CD4-positive, alpha-beta T cell treated with Interleukin-4 for 1 hour (primary cell): ENCODE measurements around the gene CPNE5.
A peak's percentile ranks its signal among the peaks of the same experiment; 100 is the strongest.

Source experiments
- DNase-seq, 2 donors: peaks; one replicate each; pipeline ENCODE4 v3.0.0-alpha.2; 2020 to 2022

Gene CPNE5

GRCh38 chr6:36787210-36787609 is 52.0 kb downstream of the CPNE5 start:
- DNase-seq = no peak

DNA sequence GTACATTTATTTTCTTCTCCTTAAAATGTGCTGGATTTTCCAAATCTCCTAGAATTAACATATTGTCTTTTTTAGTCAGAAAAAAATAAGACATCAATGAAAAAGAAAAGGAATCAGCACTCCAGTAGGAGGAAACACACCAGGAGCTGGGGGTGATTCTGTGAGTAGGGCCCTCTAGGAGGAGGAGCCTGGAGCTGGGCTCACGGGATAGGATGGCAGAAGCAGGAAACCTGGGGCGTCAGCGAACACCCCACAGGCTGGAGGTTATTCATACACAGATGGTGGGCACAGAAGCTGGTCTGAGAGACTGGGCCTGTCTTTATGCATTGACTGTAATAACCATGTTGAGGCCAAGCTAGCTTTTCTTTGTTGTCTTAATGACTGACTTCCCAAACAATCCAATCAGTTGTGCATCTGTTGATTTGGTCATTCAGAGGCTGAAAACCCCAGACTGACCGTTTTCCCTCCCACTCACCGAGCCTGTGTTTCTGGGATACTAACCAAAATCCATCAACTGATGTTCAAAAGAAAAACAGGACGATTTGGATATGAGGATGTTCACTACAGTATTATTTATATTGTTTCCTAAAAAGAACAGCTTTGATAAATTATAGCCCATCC is 53.1 kb downstream of the CPNE5 start:
- DNase-seq = no peak

- no peak for DNase-seq
Measured at GRCh38 chr6:36784376-36784636, 54.9 kb downstream of the CPNE5 start.

DNA sequence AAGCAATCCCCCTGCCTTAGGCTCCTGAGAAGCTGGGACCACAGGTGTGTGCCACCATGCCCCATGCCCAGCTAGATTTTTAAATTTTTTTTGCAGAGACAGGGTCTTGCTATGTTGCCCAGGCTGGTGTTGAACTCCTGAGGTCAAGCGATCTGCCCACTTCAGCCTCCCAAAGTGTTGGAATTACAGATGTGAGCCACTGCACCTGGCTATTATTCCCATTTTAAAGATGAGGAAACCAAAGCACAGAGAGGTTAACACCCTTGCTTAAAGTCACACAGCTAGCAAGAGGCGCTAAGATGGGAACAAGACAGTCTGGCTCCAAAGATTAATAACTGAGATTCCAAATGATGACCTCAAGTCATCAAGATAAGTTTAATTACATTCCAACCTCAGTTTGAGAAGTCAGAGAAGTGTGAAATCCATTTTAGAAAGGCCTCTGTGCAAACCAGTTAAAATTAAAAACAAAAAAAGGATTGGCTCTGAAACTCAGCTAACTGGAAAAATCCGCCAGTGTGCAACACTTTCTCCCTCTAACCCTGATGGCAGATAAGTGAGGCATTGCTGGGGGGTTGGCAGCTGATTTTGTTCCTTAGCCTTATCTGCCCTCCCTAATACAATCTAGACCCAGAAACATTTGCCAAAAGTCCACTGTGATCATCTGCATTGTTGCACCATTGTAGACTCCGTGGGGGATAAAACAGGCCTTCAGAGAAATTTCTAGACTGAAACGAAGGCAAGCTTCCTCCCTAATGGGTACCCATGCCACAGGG is 55.5 kb downstream of the CPNE5 start:
- no peak for DNase-seq

GRCh38 chr6:36781669-36782068 is 57.6 kb downstream of the CPNE5 start:
- DNase-seq = no peak

- DNase-seq = peak in 1 of 2 donors; percentile 33
Measured at GRCh38 chr6:36780442-36781177, 58.6 kb downstream of the CPNE5 start.

- no peak for DNase-seq
Measured at GRCh38 chr6:36779227-36779626, 60.0 kb downstream of the CPNE5 start.

DNA sequence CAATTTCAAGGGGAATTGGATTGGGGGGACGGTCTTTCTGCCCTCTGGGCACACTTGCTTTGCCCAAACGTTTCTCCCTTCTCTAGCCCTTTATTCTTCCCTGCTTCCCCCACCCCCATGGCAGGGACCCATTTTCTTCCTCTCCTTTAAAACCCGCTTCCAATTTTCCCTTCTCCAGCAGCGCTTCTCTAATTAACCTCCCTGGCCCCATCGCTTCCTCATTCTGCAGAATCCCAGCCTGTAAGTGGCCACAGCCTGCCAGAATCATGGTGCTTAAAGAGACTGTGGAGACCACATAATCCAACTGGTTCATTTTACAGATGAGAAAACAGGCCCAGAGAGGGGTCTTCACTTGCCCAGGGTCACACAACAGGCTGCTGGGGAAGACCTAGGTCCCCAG is 61.4 kb downstream of the CPNE5 start:
- DNase-seq = no peak

GRCh38 chr6:36776167-36776566 is 63.1 kb downstream of the CPNE5 start:
- DNase-seq = no peak

GRCh38 chr6:36774331-36774730 is 64.9 kb downstream of the CPNE5 start:
- no peak for DNase-seq

- no peak for DNase-seq
Measured at GRCh38 chr6:36772397-36772796, 66.8 kb downstream of the CPNE5 start.

GRCh38 chr6:36771145-36771544 is 68.1 kb downstream of the CPNE5 start:
- DNase-seq = no peak

DNA sequence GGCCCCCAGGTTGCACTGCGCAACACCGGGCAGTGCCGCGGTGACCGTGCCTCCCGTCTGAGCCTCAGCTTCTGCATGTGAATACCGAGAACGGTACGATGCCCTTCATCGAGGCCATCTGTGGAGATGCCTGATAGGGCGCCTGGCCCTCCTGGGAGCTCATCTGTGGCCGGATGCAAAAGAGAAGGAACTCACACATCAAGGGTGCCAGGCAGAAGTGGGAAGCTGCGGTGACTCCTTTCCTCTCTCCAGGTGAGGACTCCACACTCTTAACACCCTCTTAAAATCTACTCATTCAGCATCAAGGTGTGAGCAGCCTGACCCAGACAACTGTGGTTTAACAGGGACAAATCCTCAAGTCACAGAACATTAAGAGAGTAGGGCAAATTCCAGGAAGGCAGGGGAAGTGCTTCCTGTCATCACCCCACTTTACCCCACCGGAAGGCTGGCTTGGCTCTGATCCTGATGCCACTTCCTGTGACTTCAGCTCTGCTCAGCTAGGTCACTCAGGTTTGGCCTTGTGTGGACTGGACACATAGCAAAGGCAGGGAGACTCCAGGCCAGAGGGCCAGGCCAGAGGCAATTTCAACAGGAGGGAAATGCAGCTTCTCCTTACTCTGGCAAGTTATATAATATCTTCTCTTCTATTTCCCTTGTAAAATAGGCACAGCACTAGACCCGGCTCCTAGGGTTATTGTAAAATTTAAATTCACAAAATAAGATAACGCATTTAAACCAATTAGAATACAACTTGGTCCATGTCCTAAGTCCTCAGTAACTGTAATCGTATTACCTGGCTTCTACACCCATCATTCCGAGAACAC is 69.4 kb downstream of the CPNE5 start:
- DNase-seq = peak; percentile 25 to 42

DNA sequence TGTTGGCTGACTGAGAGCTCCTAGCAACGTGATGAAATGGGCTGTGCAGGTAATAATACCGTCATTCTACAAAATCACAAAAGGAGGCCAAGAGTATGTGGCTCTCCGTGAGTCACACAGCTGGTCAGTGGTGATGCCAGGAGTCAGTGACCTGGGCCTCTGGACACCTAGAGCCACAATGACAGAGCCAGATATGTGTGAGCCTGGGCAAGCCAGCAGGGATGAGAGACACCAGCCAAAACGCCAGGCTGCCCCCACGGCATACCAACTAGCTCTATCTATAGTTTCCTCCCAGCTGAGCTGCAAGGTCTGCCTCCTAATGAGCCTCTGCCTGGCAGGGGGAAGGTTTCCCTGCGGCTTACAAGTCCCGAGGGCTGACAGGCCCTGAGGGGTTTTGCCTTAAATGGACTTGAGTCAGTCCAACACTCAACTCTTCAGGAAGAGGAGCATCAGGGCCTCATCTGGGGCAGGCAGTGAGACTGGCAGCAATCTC is 70.0 kb downstream of the CPNE5 start:
- no peak for DNase-seq

GRCh38 chr6:36766399-36766945 is 72.8 kb downstream of the CPNE5 start:
- DNase-seq = no peak

DNA sequence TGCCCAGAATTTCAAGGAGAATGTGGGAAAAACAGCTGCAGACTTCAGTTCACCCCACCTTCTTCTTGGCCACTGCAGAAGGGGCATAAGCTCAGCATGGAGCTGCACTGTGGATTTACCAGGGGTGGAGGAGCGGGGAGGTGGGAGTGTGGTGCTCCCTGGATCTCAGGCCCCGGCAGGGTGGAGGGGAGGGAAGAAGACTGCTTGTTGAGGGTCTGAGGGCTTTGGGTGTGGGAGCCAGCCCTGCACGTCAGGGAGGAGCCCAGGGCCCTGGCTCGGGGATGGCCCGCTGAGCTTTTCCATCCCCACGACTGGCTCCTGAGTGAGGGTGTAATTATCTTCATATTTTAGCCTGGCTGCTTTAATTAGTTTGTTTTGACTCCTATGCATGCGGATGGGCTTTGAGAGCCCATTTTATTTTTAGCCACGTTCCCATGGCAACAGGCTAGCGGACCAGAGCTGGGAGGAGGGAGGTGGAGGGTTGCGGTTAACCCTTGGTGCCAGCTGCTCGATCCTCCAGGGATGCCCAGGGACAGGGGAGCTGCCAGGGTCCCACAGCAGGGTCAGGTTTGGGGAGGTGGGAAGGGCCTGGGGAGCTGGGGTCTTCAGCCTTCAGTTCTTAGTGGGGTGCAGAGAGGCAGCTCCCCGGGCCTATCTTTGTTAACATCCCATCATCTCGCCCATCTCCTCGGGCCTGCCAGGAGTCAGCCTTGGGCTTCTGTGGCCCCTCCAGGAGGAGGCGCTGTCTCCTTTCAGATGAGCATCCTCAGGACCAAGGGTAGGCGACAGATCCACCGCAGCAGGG is 73.4 kb downstream of the CPNE5 start:
- DNase-seq = peak; percentile 83 to 85

DNA sequence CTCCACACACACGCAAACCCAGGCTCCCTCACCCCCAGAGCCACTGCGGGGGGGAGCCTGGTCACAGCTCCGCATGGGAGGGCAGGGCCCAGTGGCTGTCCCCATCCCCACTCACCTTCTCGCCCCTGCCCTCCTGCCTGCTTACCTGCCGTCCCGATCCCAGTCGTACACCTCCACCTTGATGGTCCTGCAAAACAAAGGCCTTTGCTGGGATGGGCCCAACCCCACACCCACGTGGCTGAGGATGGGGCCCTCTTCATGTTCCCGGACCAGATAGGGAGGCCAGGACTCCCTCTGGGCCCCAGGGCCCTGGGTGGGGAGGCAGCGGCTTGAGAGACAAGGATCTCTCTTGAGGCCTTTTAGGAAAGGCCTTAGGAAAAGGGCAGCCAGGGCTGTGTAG is 74.1 kb downstream of the CPNE5 start:
- DNase-seq = no peak

- no peak for DNase-seq
Measured at GRCh38 chr6:36762123-36762522, 77.1 kb downstream of the CPNE5 start.

DNA sequence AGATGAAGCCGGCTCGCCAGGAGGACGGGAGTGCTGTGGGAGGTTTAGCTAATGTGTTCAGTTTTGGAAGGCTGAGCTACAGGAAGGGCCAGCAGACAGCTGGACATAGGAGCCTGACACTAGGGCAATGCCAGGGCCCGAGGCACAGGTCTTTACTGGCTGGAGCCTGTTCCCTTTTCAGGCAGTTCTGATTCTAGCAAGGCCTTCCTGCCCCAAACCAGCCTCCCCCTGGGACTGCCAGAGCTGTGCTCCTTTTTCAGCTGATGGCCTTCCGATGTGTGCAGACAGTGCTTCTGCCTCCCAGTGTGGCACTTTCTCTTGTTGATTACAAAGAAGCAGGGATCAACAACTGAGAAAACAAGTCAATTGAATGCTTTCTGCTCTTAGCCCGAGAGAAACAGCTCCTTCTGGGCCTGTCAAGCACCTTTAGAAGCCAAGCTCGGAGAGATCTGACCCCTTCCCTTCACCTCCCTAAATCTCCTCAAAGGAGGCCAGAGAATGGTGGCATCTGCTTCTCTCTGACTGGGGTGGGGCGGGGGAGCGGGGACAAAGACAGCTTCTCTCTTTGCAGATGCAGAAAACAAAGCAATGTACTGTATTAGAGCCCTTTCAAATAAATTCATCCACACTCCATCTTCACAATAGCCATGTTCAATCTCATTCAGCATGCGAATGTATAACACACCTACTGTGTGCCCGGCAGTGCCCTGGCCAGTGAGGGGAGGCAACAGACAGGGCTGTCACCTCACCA is 78.4 kb downstream of the CPNE5 start:
- no peak for DNase-seq

DNA sequence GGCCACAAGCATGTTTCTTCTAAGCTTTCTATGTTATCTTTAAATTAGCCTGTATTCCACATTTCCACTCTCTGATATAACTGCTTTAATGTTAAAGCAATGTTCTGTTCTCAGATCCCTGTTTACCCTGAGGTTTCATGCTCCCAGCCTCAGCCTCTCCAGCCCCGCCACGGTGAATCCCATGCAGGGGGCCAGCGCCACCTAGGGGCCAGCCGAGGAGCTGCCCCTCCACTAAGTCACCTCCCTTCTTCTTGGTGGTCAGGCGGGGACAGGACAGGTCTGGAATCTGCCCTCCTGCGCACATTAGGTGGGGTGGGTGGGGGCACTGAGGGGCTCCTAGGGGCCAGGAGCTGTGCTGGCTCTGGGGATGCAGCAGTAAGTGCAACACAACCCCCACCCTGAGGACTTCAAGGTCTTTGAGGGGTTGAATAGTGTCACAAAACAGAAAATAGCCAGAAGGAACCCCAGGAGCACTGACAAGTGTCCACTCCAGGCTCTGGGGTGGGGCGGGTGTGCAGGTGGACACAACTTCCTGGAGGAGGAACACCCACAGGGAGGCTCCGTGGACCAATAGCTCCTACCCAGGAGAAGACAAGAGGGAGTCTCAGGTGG is 80.0 kb downstream of the CPNE5 start:
- peak; percentile 81 for DNase-seq
